ENCODE data around the gene TBC1D9B.

GRCh38 chr5:179862296-179862695 is 45.4 kb downstream of the TBC1D9B start:
- TF ChIP-seq CTCF (conservative IDR thresholded peaks at IDR 0.05) (no peak), ZFX (IDR thresholded peaks at IDR 0.05) (no peak)

Data from C4-2B (cell line).